CD4-positive, alpha-beta T cell treated with Interferon gamma for 1 hour (primary cell): ENCODE measurements around the gene UGT1A1.

Experiments
- DNase-seq: peaks from one replicate; pipeline ENCODE4 v3.0.0-alpha.2; 2020

The UGT1A1 gene

DNA sequence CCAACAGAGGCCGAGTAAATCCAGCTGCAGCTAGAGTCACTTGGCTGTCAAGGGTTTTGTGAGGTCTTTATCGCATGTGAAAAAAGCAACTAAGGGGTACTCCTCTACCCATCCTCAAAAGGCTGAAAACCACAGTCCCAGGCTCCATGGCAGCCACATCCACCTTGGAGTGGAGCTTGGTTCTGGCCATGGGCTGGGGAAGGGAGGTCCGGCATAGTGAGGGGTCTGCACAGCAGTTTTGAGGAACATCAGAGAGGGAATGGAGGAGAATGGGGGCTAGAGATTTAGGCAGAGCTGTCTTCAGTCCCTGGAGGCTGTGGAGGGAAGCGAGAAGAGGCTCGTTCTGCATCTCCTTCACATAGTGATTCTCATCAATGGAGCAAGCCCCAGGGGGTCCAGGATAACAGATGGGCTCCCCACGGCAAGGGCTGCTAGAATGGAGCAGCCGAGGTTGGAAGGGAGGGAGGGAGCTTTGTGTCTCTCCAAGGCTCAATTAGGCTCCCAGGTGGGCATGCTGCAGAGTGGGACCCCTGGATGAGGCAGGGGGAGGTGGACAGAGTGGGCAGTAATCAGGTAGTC lies 39.1 kb downstream of the UGT1A1 start:
- DNase-seq, result no peak

GRCh38 chr2:233799716-233800115 lies 39.6 kb downstream of the UGT1A1 start:
- DNase-seq, result no peak

DNA sequence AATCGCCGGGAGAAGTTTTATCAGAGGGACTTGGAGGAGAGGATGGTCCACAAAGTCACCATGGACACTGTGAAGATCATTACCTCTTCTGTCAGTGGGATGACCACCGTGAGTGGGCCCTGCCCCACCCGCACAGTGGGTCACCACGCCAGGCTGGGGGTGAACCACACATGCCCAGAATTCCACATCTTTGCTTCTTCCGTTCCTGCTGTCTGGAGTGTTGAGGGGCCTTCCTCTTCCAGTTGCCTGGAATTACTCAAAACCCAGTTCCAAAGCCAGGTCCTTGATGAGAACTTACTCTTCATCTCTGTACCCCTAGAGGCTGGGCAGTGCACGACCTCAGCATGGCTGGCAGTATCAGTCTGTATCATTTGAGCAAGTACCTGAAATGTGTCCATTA lies 40.1 kb downstream of the UGT1A1 start:
- no peak for DNase-seq

- DNase-seq, result no peak
Measured at GRCh38 chr2:233801357-233802131, 41.5 kb downstream of the UGT1A1 start.

- DNase-seq, result no peak
Measured at GRCh38 chr2:233802132-233802815, 42.2 kb downstream of the UGT1A1 start.

- DNase-seq, result no peak
Measured at GRCh38 chr2:233803292-233803911, 43.3 kb downstream of the UGT1A1 start.

GRCh38 chr2:233803994-233804393 lies 43.9 kb downstream of the UGT1A1 start:
- DNase-seq, result no peak

GRCh38 chr2:233807215-233807865 lies 47.3 kb downstream of the UGT1A1 start:
- DNase-seq, result no peak

GRCh38 chr2:233807966-233808935 lies 48.2 kb downstream of the UGT1A1 start:
- no peak for DNase-seq

DNA sequence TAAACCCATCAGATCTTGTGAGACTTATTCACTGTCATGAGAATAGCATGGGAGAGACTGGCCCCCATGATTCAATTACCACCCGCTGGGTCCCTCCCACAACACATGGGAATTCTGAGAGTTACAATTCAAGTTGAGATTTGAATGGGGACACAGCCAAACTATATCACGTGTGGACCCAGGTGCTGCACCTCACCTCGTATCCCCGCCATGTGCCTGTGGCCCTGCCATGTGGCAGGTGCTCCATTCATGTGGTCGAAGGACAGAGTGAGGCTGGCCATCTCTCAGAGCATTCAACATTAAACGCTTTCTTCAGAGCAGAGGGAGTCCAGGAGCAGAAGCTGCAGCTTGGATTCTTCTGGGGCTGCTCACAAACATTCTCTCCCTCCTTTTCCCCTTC lies 50.3 kb downstream of the UGT1A1 start:
- DNase-seq, result no peak

DNA sequence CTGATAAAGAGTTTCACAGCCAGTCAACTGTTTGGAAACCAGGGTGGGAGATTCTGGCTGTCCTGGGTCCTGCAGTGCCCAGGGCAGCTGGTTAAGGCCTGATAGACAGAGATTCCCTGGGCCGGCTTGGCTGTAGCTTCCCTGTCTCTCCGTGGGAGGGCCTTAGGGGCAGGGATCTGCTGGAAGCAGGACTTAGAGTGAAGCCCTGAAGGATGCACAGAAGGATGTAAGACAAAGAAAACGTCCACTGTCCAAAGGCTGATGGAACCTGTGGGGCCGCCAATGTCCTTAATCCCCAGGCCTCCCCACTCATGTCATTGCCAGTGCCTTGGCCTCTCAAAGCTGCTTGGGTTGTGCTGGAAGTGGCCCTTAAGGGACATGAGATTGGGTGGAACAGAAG lies 51.0 kb downstream of the UGT1A1 start:
- DNase-seq, result no peak

GRCh38 chr2:233811732-233812131 lies 51.7 kb downstream of the UGT1A1 start:
- no peak for DNase-seq

- DNase-seq, result no peak
Measured at GRCh38 chr2:233813236-233814055, 53.4 kb downstream of the UGT1A1 start.

GRCh38 chr2:233814056-233814835 lies 54.2 kb downstream of the UGT1A1 start:
- no peak for DNase-seq

DNA sequence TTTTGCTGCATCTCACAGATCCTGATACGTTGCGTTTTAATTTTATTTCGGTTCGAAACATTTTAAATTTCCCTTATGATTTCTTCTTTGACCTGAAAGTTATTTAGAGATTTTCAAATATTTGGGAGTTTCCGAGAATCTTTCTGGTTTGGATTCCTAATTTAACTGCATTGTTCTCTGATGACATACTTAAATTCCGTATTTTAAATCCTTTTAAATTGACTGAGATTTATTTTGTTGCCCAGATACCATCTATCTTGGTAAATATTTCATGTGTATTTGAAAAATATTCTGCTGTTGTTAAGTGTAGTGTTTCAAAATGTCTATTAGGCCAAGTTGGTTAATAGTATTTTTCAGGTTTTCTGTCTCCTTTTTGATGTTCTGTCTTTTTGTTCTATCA lies 55.8 kb downstream of the UGT1A1 start:
- no peak for DNase-seq

GRCh38 chr2:233816334-233816733 lies 56.3 kb downstream of the UGT1A1 start:
- DNase-seq, result no peak

DNA sequence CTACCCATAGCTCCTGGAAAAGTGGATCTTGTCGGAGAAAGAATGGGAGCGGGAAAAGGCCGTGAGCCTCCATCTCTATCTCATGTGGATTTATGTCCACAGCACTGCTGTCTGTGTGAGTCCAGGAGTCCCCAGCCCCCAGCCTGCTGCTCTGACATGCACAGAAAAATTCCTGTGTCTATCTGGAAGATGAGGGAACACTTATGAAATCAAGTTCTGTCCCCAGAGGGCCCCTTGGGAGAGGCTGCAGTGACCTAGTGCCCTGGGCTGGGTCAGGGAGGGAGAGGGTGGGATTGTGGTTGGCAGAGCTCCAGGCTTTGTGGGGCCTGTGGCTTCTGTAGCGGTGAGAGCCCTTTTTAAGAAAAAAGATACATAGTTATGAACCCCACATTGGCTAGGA lies 56.7 kb downstream of the UGT1A1 start:
- no peak for DNase-seq

GRCh38 chr2:233817361-233817911 lies 57.4 kb downstream of the UGT1A1 start:
- no peak for DNase-seq

GRCh38 chr2:233817995-233818638 lies 58.0 kb downstream of the UGT1A1 start:
- DNase-seq, result no peak
